HCT116 (cell line): ENCODE measurements around the gene PUM1. TPM values are rescaled to one million over a fixed set of nuclear protein-coding genes. Genes with fewer than 3 reads are reported as not detected.

Source experiments
- ATAC-seq: fragments of 200-7000 bp; cut with Tn5 transposase; 2 replicates; pipeline ENCODE4 v1.9.1; 2020; ENCODE audit warnings: mild to moderate bottlenecking, moderate library complexity
- BruUV-seq: library from RNA; stranded (reverse); fragments of 400-500 nt; replicated peaks from 2 replicates; lab custom pipeline; 2021; lab: Mats Ljungman, UMichigan
- CTCF ChIA-PET: fragments of 300-600 bp; sonication (Branson Sonifier 250); formaldehyde crosslinking; loops from one replicate; lab custom pipeline; 2021; ENCODE audit warnings: antibody characterized with exemption; lab: Charles Lee
- POLR2A ChIA-PET: fragments of 300-600, 350-600 bp; sonication (Branson Sonifier 250); formaldehyde crosslinking; loops from one replicate; lab custom pipeline; 2021; ENCODE audit warnings: antibody characterized with exemption; lab: Charles Lee
- RAD21 ChIA-PET, 2 experiments: fragments of 300-600 bp; sonication (Branson Sonifier 250); formaldehyde crosslinking; loops; one replicate each; lab custom pipeline; 2023; ENCODE audit warnings: low total read pairs in 2 of 2; ENCODE audit not compliant: uncharacterized antibody in 2 of 2, unreplicated experiment in 2 of 2, low non-redundant PET in 1 of 2; lab: Charles Lee
- DNase-seq: peaks from one replicate; pipeline ENCODE4 v3.0.0-alpha.2; 2010; ENCODE audit warnings: low read depth, low spot score
- H2AFZ ChIP-seq: fragments of 200-600 bp; shearing (Covaris generic), sonication (generic); 2 replicates; pipeline ENCODE4 v1.6.1; 2017; ENCODE audit warnings: low read depth, mixed run types, mixed read lengths, antibody characterized with exemption, low read length; ENCODE audit not compliant: poor library complexity, severe bottlenecking
- H3K27ac ChIP-seq: 2 replicates; pipeline ENCODE4 v1.5.1; 2012; ENCODE audit warnings: low read depth, low read length
- H3K27me3 ChIP-seq: fragments of 200-600 bp; sonication (generic); 2 replicates; pipeline ENCODE4 v1.6.1; 2016; ENCODE audit warnings: mixed run types, low read length, mixed read lengths; ENCODE audit not compliant: insufficient read depth
- H3K36me3 ChIP-seq, 2 experiments: fragments of 200-500 bp in 1 of 2; fragments of 200-600 bp in 1 of 2; sonication (Bioruptor generic) in 1 of 2; sonication (generic) in 1 of 2; 2 replicates each; pipeline versions ENCODE4 v1.5.1 to v1.6.1; 2014 to 2016; ENCODE audit warnings: low read length in 2 of 2, inconsistent platforms in 1 of 2, mixed read lengths in 1 of 2, mixed run types in 1 of 2; ENCODE audit not compliant: insufficient read depth in 2 of 2, control insufficient read depth in 1 of 2
- H3K4me1 ChIP-seq, 2 experiments: fragments of 200-600 bp in 1 of 2; sonication (generic) in 1 of 2; 2 replicates each; pipeline versions ENCODE4 v1.5.1 to v1.6.1; 2012 to 2017; ENCODE audit warnings: low read length in 2 of 2, inconsistent platforms in 1 of 2, mild to moderate bottlenecking in 1 of 2, mixed read lengths in 1 of 2, mixed run types in 1 of 2, moderate library complexity in 1 of 2; ENCODE audit not compliant: insufficient read depth in 2 of 2, control insufficient read depth in 1 of 2
- H3K4me2 ChIP-seq: fragments of 200-600 bp; sonication (generic); 2 replicates; pipeline ENCODE4 v1.6.1; 2017; ENCODE audit warnings: mixed run types, low read length, mixed read lengths
- H3K4me3 ChIP-seq, 2 experiments: fragments of 200-600 bp in 1 of 2; sonication (generic) in 1 of 2; replicated peaks in 1 of 2; 2 replicates each; pipeline ENCODE4 v1.5.1; 2011 to 2016; ENCODE audit warnings: low read length in 2 of 2, control low read depth in 1 of 2, low read depth in 1 of 2, mild to moderate bottlenecking in 1 of 2, mixed read lengths in 1 of 2, mixed run types in 1 of 2
- H3K79me2 ChIP-seq: fragments of 200-600 bp; sonication (generic); 2 replicates; pipeline ENCODE4 v1.6.1; 2017; ENCODE audit warnings: mild to moderate bottlenecking, mixed run types, low read length, moderate library complexity, mixed read lengths; ENCODE audit not compliant: insufficient read depth
- H3K9ac ChIP-seq: fragments of 200-600 bp; sonication (generic); 2 replicates; pipeline ENCODE4 v1.6.1; 2016; ENCODE audit warnings: low read length, mixed read lengths
- H3K9me2 ChIP-seq: fragments of 200-600 bp; sonication (generic), shearing (Covaris generic); 2 replicates; pipeline ENCODE4 v1.6.1; 2017; ENCODE audit warnings: mixed run types, mild to moderate bottlenecking, moderate library complexity; ENCODE audit not compliant: insufficient read depth
- H3K9me3 ChIP-seq, 2 experiments: fragments of 200-500 bp in 1 of 2; fragments of 200-600 bp in 1 of 2; sonication (Bioruptor generic) in 1 of 2; sonication (generic) in 1 of 2; 2 replicates each; pipeline ENCODE4 v1.6.1; 2014 to 2017; ENCODE audit warnings: low read length in 2 of 2, mixed read lengths in 2 of 2, inconsistent platforms in 1 of 2, low read depth in 1 of 2, mild to moderate bottlenecking in 1 of 2, mixed run types in 1 of 2, moderate library complexity in 1 of 2; ENCODE audit not compliant: control insufficient read depth in 1 of 2, insufficient read depth in 1 of 2
- H4K20me1 ChIP-seq: fragments of 200-600 bp; sonication (generic), shearing (Covaris generic); 2 replicates; pipeline ENCODE4 v1.6.1; 2017; ENCODE audit warnings: mixed run types, mild to moderate bottlenecking, moderate library complexity; ENCODE audit not compliant: insufficient read depth
- ATF3 ChIP-seq: IDR thresholded peaks from 2 replicates; pipeline ENCODE4 v1.6.1; 2012
- CBX3 ChIP-seq: IDR thresholded peaks from 2 replicates; pipeline ENCODE4 v1.6.1; 2012; ENCODE audit warnings: low read depth
- CTCF ChIP-seq, 3 experiments: fragments of 200-600 bp in 1 of 3; sonication (generic) in 1 of 3; IDR thresholded peaks in 2 of 3; conservative IDR thresholded peaks in 1 of 3; 2 replicates each; pipeline ENCODE4 v1.5.1; 2012 to 2017; ENCODE audit warnings: low read depth in 2 of 3, low read length in 2 of 3, antibody characterized with exemption in 1 of 3, borderline replicate concordance in 1 of 3, control low read depth in 1 of 3, mild to moderate bottlenecking in 1 of 3, mixed read lengths in 1 of 3, mixed run types in 1 of 3, moderate library complexity in 1 of 3; ENCODE audit not compliant: insufficient read depth in 1 of 3
- EGR1 ChIP-seq: IDR thresholded peaks from 2 replicates; pipeline ENCODE4 v1.6.1; 2012; ENCODE audit warnings: low read depth
- ELF1 ChIP-seq: IDR thresholded peaks from 2 replicates; pipeline ENCODE4 v1.6.1; 2012; ENCODE audit warnings: low read depth, borderline replicate concordance
- FOSL1 ChIP-seq: IDR thresholded peaks from 2 replicates; pipeline ENCODE4 v1.6.1; 2012; ENCODE audit warnings: low read depth
- JUND ChIP-seq: IDR thresholded peaks from 2 replicates; pipeline ENCODE4 v1.6.1; 2012
- MAX ChIP-seq: IDR thresholded peaks from 2 replicates; pipeline ENCODE4 v1.6.1; 2012
- POLR2A ChIP-seq: IDR thresholded peaks from 2 replicates; pipeline ENCODE4 v1.7.0; 2011; ENCODE audit warnings: borderline replicate concordance; ENCODE audit not compliant: insufficient read depth, insufficient read length; ENCODE audit errors: extremely low read depth
- POLR2AphosphoS5 ChIP-seq: IDR thresholded peaks from 2 replicates; pipeline ENCODE4 v1.6.1; 2011; ENCODE audit warnings: mild to moderate bottlenecking, low read depth, low read length, moderate library complexity
- RAD21 ChIP-seq: IDR thresholded peaks from 2 replicates; pipeline ENCODE4 v1.6.1; 2012; ENCODE audit warnings: low read depth, mild to moderate bottlenecking
- SP1 ChIP-seq: IDR thresholded peaks from 2 replicates; pipeline ENCODE4 v1.6.1; 2012; ENCODE audit warnings: low read depth
- YY1 ChIP-seq: IDR thresholded peaks from 2 replicates; pipeline ENCODE4 v1.6.1; 2011; ENCODE audit warnings: low read length, low read depth, moderate library complexity, mild to moderate bottlenecking; ENCODE audit not compliant: insufficient replicate concordance; ENCODE audit errors: extremely low read depth
- ZBTB33 ChIP-seq: IDR thresholded peaks from 2 replicates; pipeline ENCODE4 v1.6.1; 2011; ENCODE audit warnings: mild to moderate bottlenecking, low read length, moderate library complexity; ENCODE audit not compliant: insufficient replicate concordance; ENCODE audit errors: extremely low read depth
- ZFX ChIP-seq: fragments of 450-650 bp; IDR thresholded peaks from 2 replicates; pipeline ENCODE4 v1.6.1; 2017
- ZNF274 ChIP-seq: fragments of 200-500 bp; sonication (Bioruptor generic); IDR thresholded peaks from 2 replicates; pipeline ENCODE4 v1.6.1; 2014; ENCODE audit warnings: mild to moderate bottlenecking, low read depth, low read length, inconsistent platforms
- intact Hi-C: fragments of 100-400 bp; cut with micrococcal nuclease; formaldehyde crosslinking; loops from 2 replicates; pipeline ENCODE4 v1.10.0; 2022
- total RNA-seq: library from RNA; stranded (reverse); gene quantifications from one replicate; pipeline ENCODE4 v1.2.1, GENCODE V29; 2021; ENCODE audit not compliant: unreplicated experiment

PUM1 gene
- total RNA-seq, 1 experiment from 2014 or later, result 113 TPM

- intact Hi-C loops, result loop anchor here (10.0 kb wide), 1 partner anchor 1675 kb away; the partner anchor contains the start of genes MECR and PTPRU
- peak overlapping the region; percentile 26 to 47 for H3K4me3 ChIP-seq
Measured at GRCh38 chr1:30909365-30910068, 156.0 kb downstream of the PUM1 start.

More at GRCh38 chr1:30909365-30910068, 156.0 kb downstream of the PUM1 start:
- DNase-seq (no peak), ATAC-seq (peak; percentile 33)
- H3K36me3 ChIP-seq, result no peaks in the 10 kb centered on the region
- peak overlapping the region; percentile 75 for H2AFZ ChIP-seq
- H3K27me3 ChIP-seq, result no peaks in the 10 kb centered on the region
- H3K4me2 ChIP-seq, result peak overlapping the region; percentile 69
- H3K9me3 ChIP-seq, result no peaks in the 10 kb centered on the region
- peaks cover 19% of the 10 kb centered on the region for H3K79me2 ChIP-seq
- peak overlapping the region; percentile 83 for H3K27ac ChIP-seq
- ChIA-PET CTCF (interaction anchor here (0.7 to 8.9 kb wide), 12 partner anchors 16 to 278 kb away, joined by 3 to 242 read pairs (median 6); no protein-coding TSS in a partner anchor), POLR2A (interaction anchor here (0.9 to 3.4 kb wide), 8 partner anchors 13 to 127 kb away, joined by 3 to 31 read pairs (median 6); no protein-coding TSS in a partner anchor)
- peak overlapping the region; percentile 51 for H3K9ac ChIP-seq
- H3K4me1 ChIP-seq, result peaks cover 28 to 44% of the 10 kb centered on the region in 2 experiments
- TF ChIP-seq ZFX (no peak; the same call in 1 of the 2 replicates), ATF3 (no peak), POLR2AphosphoS5 (no peak), CBX3 (no peak), JUND (no peak), EGR1 (no peak), ZNF274 (no peak), ELF1 (no peak), SP1 (no peak), ZBTB33 (no peak), RAD21 (no peak), MAX (no peak), CTCF (IDR thresholded peaks at IDR 0.05 in 2 of 3, conservative IDR thresholded peaks at IDR 0.05 in 1 of 3; ENCODE audit: borderline replicate concordance in 1 of 3, insufficient read depth in 1 of 3, low read depth in 2 of 3, low read length in 2 of 3) (no peak), FOSL1 (no peak), YY1 (no peak), POLR2A (no peak)
- TF ChIP-seq, all 23 proteins: peak for 0
- Histone ChIP-seq H4K20me1 (no peaks in the 10 kb centered on the region), H3K9me2 (no peaks in the 10 kb centered on the region)
- RAD21 ChIA-PET, result interaction anchor here (0.6 to 4.2 kb wide), 8 partner anchors 107 to 282 kb away, joined by 4 to 69 read pairs (median 10); no protein-coding TSS in a partner anchor
- BruUV-seq, result no TSS peak
